ENCODE results near the gene RANBP9. TPM values are rescaled to one million over a fixed set of nuclear protein-coding genes. Genes with fewer than 3 reads are reported as not detected.

The RANBP9 gene
- total RNA-seq, 1 donor from 2014 or later, result 58.9 TPM

DNA sequence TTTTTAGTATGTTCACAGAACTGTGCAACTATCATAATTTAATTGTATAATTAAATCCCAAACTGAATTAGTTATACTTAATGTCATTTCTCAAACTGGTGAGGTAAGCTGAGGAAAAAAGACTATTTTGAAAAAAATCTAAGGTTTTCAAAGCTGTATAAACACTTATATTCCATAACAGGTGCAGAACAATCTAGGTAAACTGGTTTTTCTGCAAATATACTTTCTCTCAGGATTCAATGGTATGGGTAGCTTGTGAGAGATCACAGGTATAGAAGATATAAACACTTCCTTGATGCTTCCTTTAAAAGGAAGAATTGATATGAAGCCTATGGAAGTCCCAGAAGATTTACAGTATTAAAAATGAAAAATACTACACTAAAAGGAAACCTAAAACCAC, 62.8 kb downstream of the RANBP9 start:
- no peak for ATAC-seq

DNA sequence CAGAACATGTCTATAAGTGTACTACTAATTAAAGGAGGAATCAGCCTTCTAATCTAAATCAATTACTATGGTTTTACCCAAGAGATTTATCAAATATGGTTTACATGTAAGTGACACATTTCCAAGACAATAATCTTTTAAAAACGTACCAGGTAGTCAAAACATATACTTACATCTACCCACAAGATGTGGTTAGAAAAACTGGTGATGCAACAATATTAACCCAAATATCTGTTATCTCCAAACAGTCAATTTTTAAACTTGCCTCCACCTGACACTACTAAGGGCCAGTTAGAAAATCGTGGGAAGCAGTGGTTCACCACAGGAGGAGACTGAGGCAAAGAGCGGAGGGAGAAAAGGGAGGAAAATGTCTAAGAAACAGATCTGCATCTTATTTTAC, 68.5 kb downstream of the RANBP9 start:
- no peak for ATAC-seq

DNA sequence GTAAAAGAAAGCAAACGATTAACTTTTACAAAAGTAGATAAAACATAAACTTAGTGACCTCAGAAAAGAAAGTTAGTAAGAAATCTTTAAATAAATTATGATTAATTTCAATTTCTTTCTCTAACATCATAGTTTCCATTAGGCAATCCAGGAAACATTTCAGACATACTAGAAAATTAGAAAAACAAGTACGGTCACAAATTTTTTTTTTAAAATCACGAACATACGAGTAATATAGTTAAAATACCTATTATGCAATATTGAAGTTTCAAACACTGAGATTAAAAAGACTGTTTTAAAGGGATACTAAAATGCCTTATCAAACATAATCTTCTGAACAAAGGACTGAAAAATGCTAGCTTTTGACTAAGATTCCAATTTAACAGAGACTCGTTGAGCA, 70.3 kb downstream of the RANBP9 start:
- ATAC-seq, result no peak

DNA sequence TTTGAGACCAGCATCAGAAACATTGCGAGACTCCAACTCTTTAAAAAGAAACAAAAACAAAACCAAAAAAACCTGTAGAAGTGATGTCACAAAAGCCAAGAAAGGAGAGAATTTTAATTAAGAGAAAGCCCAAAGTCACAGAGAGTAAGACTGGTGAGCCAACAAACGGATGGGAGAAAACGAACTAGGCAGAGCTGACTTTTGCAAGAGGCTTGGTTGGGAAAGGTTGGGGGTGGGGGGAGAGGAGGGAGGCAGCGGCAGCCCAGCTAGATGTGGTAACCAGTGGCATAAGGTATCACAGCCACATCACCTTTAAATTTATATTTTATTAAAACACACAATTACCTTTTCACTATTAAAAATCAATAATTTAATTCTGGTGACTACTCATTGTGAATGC, 73.0 kb downstream of the RANBP9 start:
- ATAC-seq, result no peak

DNA sequence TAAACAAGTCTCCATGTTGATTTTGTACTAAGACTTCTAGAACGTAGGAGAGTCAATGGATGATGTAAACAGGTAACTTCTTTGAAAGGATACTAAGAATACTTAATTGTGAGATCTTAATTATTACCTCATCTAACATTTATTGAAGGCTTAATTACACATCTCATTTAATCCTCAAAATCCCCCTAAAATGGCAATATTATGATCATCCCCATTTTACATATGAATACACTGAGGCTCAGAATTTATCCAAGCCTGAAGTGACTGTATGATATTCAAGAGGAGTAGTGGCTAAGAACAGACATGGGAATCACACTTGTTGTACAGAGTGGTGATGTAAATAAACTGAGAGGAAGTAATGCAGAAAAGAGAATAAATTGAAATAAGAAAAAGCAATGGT, 73.6 kb downstream of the RANBP9 start:
- no peak for ATAC-seq

DNA sequence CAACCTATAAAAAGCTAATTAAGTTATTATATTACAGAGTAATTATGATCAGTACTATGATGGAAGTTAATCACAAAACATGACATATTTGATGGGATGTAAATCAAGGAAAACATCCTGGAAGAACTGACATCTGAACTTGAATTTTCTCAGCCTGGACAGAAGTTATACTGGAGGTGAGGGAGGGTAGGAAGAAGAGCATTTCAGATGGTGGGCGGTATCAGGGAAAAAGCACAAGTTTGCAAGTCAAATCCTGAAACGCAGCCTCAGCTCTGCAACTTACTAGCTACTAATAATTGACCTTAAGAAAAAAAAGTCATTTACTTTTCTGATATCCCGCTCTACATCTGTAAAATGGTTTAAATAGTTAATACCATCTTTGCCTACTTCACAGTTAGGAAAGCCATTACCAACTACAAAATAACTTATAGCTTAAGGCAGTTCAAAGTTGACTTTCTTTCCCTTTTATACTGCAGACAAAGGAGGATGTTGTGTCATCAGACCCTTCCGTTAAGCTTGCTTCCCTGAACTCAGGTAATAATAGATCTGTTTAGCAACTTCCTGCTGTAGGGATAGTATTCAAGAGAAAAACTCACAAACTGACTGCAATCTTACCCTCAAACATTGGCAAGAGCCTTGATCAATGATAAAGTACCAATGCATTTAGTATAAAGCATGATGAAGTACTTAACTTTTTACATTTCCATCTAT, 75.5 kb downstream of the RANBP9 start:
- ATAC-seq, result peak; percentile 46

DNA sequence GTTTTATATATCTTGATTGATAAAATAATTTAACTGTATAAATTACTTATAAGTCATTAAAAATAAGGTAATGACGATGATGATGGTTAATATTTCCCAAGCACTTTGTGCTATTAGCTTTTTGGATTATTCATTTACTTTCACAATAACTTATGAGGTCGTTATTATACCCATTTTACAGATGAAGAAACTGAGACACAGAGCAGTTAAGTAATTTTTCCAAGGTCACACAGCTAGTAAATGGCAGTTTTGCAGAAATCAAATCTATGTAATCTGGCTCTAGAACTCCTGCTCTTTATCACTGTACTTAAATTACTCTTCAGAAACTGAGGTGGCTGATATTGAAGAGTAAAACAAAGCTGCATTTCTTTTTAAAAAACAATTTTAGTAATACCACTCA, 78.3 kb downstream of the RANBP9 start:
- ATAC-seq, result no peak

DNA sequence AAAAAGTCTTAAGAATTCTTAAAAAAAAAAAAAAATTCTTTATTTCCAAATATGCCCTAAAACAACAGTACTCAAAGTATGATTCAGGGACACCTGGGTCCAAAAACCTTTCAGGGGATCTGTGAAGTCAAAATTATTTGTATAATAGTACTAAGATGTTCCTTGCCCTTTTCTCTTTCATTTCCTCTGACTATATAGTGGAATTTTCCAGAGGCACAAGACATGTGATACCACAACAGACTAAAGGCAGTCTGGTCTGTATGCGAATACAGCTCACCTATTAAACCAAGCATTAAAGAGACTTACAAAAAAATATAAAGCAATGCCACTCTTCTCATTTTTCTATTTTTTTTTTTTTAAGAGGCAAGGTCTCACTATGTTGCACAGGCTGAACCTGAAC, 81.1 kb downstream of the RANBP9 start:
- no peak for ATAC-seq

DNA sequence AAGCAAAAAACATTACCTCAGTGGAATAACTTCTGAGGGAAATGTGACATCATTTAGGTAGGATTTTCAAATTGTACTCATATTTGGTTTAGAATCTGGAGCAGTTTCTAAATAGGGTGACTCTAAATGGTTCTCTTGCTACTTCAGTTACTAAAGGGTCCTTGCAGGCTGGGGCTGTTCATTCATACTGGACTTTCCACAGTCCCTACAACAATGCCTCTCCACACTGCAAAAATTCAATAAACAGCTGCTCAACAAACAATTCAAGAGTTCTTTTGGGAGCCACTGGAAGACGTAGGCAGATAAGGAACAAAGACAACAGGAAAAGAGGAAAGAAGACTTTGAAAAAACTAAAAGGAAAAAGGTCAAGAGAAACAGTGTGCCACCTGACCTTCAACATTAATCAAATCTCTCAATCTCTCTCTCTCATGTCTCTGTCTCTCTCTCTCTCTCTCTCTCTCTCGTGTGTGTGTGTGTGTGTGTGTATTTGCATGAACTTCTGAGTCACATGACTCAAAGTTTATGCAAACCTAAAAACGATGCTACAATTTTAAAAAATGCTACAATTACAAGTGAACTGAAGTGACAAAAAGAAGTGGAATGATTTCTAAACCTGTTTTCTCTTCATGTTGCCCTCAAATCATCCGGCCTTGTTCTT, 82.0 kb downstream of the RANBP9 start:
- no peak for ATAC-seq

DNA sequence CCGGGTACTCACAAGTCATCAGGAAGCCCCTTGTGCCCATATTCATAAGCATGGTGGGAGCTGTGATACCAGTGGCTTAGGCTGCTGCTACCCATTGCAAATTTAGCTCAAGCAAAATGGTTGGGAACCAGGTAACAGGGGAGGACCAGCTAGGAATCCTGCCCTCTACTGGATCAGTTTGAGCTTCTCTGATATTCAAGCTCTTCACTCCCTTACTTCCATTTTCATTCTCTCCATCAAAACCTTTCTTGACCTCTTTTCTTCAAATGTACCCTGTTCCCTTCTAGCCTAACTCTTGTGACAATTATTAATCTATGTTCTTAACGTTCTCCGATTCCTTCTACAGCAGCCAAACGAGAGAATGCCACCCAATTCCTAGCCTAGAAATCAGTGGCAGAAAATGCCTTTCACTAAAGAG, 86.8 kb downstream of the RANBP9 start:
- ATAC-seq, result peak; percentile 56

DNA sequence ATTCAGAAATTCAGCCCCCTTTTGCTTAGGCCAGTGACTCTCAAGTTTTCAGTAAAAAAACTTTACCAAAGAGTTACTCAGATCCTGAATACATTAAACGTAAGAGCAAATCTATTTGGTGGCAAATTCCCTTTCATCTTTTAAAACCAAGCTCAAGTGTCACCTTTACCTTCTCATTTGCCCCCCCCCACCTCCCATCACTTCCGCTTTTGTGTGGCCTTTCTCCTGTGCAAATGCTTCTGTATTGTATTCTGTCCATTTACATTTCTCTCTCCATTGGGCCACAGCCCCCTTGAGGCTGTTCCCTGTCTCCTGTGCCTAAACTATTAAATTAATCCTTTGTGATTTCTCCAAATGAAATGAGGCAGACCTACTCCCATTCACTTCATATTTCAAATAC, 94.6 kb downstream of the RANBP9 start:
- ATAC-seq, result no peak

DNA sequence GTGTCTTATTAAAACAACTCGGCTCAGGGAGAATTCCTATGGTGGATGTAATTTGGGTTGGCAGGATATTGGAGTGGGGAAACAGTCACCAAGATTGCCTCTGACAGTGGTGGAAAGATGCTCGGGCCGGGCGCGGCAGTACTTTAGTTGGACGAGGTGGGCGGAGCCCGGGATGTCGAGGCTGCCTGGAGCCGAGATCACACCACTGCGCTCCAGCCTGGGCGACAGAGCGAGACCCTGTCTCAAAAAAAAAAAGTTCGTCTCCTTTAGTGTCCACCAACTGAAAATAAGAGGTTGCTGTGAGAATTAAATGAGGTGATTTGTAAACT, 95.9 kb downstream of the RANBP9 start:
- peak; percentile 55 for ATAC-seq

DNA sequence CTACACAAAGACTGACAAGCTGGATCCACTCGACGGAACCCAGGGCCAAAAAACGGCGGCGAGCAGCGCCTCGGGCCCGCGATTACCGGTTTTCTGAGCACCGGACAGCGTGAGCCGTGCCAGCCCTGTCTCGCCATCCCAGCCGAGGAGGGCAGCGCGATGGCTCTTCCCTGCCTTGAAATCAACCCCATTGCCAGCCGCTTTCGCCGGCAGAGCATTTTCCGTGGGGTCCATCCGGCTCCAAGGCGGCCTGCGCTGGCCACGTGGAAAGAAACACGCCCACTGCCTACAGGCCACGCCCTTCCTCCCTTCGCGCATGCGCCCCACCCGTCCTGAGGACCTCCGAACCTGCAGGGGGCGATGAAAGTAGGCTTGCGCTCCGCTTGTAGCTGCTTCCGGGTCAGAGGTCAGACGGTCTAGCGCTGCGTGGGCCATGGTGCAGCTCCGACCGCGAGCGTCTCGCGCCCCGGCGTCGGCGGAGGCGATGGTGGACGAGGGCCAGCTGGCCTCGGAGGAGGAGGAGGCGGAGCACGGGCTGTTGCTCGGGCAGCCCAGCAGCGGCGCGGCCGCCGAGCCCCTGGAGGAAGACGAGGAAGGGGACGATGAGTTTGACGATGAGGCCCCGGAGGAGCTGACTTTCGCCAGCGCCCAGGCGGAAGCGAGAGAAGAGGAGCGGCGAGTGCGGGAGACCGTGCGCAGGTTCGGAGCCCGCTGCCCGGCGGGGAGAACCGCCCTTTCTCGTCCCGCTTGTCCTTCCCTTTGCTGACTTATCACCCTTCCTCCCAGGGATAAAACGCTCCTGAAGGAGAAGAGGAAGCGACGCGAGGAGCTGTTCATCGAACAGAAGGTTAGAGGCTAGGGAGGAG, 96.5 kb downstream of the RANBP9 start, which contains the start of gene NOL7:
Gene NOL7, plus strand, starts transcription at position 410 of the 866 bp plus-strand sequence. Its CDS starts 24 bp downstream, at position 434.
- ATAC-seq, result peak; percentile 98

DNA sequence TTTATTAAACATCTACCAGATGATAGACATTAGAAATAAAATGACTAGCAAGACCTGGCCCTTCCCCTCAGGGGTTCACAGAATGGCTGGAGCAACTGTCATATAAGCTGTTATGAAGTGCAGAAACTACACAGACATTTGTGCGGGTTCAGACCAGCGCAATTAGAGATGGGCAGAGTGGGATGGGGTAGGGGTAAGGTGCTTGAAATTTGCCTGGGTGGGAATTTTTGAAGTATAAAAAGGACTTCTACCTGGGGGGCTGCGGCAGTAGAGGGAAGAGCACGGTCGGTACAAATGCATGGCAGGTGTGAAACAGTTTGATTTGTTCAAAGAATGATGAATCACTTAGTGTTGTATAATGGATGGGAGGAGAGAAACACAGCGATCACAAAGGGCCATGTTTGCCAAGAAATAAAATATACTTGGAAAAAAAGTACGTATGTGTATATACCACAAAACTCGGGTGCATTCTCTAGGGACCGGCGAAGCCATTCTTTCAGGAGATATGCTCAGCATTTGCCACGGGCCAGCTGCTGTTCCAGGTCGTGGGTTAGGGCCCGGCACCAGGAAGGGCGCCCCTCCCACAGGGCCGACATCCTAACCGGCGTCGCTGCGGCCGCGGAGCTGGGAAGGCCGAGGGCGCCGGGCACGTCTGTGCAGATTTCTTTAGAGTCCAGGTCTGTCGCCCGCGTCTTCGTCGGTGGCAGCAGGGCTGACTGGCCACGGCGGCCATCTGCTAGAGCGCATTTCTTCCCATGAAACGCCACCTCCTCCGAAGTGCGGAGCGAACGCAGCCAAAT, 97.3 kb downstream of the RANBP9 start:
- peak; percentile 52 for ATAC-seq

DNA sequence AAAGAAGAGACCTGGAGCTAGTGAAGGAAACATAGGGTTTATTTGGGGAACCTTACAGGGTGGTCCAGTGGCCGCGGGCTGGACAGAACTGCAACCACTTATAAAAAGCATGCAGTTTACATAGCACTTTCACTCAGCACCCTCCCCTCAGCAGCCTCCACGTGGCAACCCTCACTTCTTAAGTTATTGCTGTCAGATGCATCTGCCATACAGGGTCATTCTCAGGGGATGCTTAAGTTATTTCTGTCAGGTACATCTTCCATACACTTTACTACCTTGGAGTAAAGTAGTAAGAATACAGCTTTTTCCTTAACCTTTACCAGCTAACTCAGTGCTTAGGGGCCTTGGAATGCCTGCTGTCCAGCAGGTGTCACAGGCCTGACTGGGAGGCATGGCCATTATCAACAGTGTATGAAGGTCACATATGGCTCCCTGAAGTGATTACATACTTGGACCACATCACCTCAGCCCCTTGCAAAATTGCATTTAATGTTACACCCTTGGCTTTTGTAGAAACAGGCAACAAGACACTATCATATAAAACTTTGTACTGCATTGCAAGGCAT, 98.5 kb downstream of the RANBP9 start:
- ATAC-seq, result no peak

DNA sequence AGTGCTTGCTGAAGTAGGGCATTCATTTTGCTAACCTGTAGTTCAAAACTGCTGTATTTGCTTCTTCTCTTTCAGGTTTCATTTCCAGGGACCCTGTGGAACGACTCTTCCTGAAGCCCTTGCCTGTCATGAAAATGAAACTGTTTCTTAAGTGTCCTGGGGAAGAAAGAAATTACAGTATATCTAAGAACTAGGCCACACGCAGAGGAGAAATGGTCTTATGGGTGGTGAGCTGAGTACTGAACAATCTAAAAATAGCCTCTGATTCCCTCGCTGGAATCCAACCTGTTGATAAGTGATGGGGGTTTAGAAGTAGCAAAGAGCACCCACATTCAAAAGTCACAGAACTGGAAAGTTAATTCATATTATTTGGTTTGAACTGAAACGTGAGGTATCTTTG, 99.9 kb downstream of the RANBP9 start:
- ATAC-seq, result no peak

DNA sequence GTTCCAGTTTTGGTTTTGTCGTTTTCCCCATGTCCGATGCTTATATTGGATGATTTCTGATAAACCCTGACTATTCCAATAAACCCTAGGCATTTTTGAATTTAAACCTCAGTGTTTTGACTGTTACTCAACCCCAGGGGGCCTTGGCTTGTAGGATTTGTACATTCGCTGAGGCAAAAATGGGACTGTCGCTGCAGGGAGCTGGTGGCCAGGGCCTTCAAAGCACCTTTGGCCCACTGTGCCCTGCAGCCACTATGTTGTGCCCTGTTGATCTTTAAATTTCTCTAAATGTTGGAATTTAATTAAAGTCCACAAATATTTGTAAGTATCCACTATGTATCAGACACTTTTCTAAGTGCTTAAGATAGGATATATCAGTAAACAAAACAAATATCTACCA, 106.0 kb downstream of the RANBP9 start:
- no peak for ATAC-seq

DNA sequence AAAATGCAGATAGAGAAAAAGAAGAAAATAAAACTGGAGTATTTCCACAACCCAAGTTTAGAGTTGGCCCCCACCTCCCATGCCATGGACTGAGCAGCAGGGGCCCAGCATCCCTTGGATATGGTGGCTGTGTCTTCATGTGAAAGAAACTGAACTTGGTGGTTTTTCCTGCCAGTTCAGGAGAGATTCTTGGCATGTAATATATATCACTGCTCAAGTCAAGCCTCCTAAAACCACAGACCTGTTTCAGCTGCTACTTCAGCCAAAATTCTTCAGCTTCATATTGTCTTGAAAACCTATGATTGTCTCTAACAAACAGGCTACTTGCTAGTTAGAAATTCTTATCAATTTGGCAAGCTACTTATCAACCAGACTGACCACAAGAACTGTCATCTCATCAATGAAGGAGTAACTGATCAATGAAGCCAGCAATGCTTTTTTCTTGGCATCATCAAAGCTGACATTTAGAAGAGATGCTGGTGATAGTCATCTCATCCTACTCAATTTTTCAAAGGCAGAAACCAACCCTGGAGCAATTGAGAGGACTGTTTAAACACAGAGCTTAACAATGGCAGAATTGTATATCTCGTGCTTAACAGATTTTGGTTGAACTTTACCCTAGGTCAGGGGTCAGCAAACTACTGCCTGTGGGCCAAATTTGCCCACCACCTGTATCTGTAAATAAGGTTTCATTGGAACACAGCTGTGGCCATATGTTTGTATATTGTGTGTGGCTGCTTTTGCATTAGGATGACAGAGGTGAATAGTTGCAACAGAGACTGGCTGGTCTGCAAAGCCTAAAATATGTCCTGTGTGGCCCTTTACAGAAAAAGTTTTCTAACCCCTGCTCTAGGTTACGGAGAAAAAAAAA, 106.9 kb downstream of the RANBP9 start:
- no peak for ATAC-seq

DNA sequence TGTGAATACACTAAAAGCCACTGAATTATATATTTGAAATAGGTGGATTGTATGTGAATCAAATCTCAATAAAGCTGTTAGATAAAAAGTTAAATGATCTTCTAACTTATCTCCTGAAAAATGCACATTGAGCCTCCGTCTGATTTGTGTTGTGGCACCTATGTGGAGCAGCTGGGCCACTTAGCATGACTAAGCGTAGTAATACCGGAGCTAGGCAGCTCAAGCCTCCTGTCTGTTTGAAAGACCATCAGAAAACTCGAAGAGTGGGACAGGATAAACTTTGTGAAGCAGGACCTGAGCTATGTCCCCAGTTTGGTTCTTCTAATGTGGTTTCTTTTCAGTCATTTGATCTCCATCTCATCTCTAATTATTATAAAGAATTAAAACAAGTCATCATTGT, 107.5 kb downstream of the RANBP9 start:
- ATAC-seq, result no peak

DNA sequence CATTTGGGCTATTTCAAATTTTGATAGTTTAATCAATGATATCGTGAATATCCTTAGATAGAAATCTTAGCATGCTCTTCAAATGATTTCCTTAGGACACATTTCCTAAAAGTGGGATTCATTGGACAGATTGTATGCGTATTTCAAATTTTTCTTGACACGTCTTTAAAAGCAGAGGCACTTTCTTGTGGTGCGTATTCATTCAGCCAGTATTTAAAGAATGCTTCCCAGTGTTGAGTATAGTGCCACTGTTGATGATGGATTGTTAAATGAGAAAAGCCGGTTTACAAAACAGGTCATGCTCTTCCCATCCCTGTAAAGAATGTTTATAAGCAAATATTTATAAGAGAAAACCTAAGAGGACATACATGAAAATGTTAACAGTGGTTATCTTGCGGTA, 111.6 kb downstream of the RANBP9 start:
- ATAC-seq, result no peak

DNA sequence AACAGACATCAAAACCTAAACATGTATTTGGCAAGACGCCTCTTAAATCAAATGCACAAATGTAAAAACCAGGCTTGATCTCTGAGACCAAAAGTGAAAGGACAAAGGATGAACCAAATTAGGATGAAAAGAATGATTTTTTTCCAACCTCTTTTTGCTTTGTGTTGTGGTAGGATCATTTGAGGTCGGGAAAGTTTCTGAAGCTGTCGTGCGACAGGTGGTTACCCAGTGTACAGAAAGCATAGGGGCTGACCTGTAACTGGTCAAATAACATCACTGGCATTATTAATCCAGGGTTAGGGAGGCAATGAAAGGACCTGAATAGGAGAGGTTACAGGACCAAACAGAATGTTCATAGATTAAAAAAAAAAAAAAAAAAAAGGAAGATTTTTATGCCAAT, 114.6 kb downstream of the RANBP9 start:
- no peak for ATAC-seq
